ENCODE data around the gene LZTS2.

DNA sequence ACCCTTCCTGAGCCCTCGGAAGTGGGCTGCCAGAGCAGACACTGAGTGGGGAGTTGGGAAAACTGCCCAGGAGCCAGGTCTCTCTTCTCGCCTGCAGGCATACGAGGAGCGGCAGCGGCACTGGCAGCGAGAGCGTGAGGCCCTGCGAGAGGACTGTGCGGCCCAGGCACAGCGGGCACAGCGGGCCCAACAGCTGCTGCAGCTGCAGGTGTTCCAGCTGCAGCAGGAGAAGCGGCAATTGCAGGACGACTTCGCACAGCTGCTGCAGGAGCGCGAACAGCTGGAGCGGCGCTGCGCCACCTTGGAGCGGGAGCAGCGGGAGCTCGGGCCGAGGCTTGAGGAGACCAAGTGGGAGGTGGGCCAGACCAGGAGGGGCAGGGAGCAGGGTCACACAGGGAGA, 5.8 kb downstream of the LZTS2 start:
- TF ChIP-seq, protein P1, sequence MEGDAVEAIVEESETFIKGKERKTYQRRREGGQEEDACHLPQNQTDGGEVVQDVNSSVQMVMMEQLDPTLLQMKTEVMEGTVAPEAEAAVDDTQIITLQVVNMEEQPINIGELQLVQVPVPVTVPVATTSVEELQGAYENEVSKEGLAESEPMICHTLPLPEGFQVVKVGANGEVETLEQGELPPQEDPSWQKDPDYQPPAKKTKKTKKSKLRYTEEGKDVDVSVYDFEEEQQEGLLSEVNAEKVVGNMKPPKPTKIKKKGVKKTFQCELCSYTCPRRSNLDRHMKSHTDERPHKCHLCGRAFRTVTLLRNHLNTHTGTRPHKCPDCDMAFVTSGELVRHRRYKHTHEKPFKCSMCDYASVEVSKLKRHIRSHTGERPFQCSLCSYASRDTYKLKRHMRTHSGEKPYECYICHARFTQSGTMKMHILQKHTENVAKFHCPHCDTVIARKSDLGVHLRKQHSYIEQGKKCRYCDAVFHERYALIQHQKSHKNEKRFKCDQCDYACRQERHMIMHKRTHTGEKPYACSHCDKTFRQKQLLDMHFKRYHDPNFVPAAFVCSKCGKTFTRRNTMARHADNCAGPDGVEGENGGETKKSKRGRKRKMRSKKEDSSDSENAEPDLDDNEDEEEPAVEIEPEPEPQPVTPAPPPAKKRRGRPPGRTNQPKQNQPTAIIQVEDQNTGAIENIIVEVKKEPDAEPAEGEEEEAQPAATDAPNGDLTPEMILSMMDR (IDR thresholded peaks at IDR 0.05 in 8 of 11, conservative IDR thresholded peaks at IDR 0.05 in 3 of 11) = no peak
- no peak for TF ChIP-seq POLR2A (IDR thresholded peaks at IDR 0.05)
- TF ChIP-seq POLR2AphosphoS5 (IDR thresholded peaks at IDR 0.05) = peak in 2 of 3 donors; percentile 7 to 45
